GM12865 (cell line): ENCODE results near the gene PEAK3.

Experiments
- DNase-seq: peaks from one replicate; pipeline ENCODE4 v3.0.0; 2010; ENCODE audit warnings: low read depth
- H3K4me3 ChIP-seq: 2 replicates; pipeline ENCODE4 v1.5.1; 2011; ENCODE audit warnings: mild to moderate bottlenecking, low read depth, low read length, control low read depth
- CTCF ChIP-seq: IDR thresholded peaks from 2 replicates; pipeline ENCODE4 v1.5.1; 2011; ENCODE audit warnings: low read length, control low read depth, low read depth, inconsistent platforms; ENCODE audit not compliant: insufficient read depth; ENCODE audit errors: missing control alignments

The PEAK3 gene

GRCh38 chr19:2315121-2315817, 33.3 kb upstream of the PEAK3 start:
- DNase-seq, result no peak
- H3K4me3 ChIP-seq, result no peak overlapping the region
- TF ChIP-seq CTCF, result no peak

- no peak overlapping the region for H3K4me3 ChIP-seq
- no peak for DNase-seq
- no peak for TF ChIP-seq CTCF
Observed at GRCh38 chr19:2312820-2313501, 31.0 kb upstream of the PEAK3 start.

- no peak for TF ChIP-seq CTCF
- no peak overlapping the region for H3K4me3 ChIP-seq
- DNase-seq, result no peak
Observed at GRCh38 chr19:2311093-2311492, 29.1 kb upstream of the PEAK3 start.

- no peak overlapping the region for H3K4me3 ChIP-seq
- no peak for DNase-seq
- no peak for TF ChIP-seq CTCF
Observed at GRCh38 chr19:2309734-2310362, 27.9 kb upstream of the PEAK3 start.

GRCh38 chr19:2308114-2308556, 26.2 kb upstream of the PEAK3 start, which contains the start of gene LINGO3:
TSS of gene LINGO3 (minus strand) at chr19:2308154. CDS start at chr19:2291776, 16,378 bp downstream.
- no peak for TF ChIP-seq CTCF
- H3K4me3 ChIP-seq, result no peak within 1 kb of the TSS
- no peak for DNase-seq

GRCh38 chr19:2307518-2308012, 25.6 kb upstream of the PEAK3 start:
- H3K4me3 ChIP-seq, result no peak overlapping the region
- no peak for TF ChIP-seq CTCF
- DNase-seq, result no peak
